ENCODE measurements around the gene UNC93B1.

DNA sequence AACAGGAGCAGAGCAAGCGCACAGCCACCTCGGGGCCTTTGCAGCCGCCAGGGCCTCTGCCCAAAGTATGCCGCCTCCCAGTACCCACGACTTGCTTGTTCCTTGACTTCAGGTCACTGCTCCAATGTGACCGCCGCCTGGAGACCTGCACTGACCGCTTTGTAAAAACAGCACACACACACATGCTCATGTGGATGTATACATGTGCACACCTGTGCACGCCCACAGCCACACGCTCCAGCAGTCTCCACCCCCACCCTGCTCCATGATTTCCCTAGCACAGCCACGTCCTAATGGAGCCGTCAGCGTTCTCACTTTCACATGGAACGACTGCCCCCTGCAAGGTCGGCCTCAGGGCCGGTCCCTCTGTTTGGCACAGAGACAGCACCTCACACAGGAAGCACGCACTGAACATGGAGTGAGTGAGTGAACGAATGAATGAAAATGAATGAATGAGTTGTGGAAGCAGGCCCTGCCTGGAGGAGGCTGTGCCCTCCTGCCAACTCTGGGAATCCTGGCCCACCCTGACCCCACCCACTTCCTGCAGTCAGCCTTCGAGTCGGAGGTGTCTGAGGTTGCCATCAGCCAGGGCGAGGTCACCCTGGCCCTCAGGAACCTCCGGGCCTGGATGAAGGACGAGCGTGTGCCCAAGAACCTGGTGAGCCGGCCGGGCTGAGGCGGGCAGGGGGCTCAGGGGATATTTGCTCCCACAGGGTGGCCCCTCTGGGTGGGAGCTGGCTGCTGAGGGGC, 14.3 kb upstream of the UNC93B1 start:
- TF ChIP-seq, protein P1, sequence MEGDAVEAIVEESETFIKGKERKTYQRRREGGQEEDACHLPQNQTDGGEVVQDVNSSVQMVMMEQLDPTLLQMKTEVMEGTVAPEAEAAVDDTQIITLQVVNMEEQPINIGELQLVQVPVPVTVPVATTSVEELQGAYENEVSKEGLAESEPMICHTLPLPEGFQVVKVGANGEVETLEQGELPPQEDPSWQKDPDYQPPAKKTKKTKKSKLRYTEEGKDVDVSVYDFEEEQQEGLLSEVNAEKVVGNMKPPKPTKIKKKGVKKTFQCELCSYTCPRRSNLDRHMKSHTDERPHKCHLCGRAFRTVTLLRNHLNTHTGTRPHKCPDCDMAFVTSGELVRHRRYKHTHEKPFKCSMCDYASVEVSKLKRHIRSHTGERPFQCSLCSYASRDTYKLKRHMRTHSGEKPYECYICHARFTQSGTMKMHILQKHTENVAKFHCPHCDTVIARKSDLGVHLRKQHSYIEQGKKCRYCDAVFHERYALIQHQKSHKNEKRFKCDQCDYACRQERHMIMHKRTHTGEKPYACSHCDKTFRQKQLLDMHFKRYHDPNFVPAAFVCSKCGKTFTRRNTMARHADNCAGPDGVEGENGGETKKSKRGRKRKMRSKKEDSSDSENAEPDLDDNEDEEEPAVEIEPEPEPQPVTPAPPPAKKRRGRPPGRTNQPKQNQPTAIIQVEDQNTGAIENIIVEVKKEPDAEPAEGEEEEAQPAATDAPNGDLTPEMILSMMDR (conservative IDR thresholded peaks at IDR 0.05), result no peak
- TF ChIP-seq EZH2 (IDR thresholded peaks at IDR 0.05; ENCODE audit: low read depth), result no peak

Measured in PC-9 (cell line).